Endothelial cell (in vitro differentiated cells): ENCODE results near the gene DPYD. TPM values are rescaled to one million over a fixed set of nuclear protein-coding genes. Genes with fewer than 3 reads are reported as not detected.

Experiments
- DNase-seq: peaks from one replicate; pipeline ENCODE4 v3.0.0; 2021; ENCODE audit warnings: low spot score
- H3K27ac Mint-ChIP-seq: one replicate; pipeline ENCODE4 v1.8.0; 2021; ENCODE audit warnings: mixed read lengths, inconsistent platforms; ENCODE audit not compliant: unreplicated experiment
- H3K27me3 Mint-ChIP-seq: one replicate; pipeline ENCODE4 v1.8.0; 2021; ENCODE audit warnings: mild to moderate bottlenecking, moderate library complexity, mixed read lengths, inconsistent platforms; ENCODE audit not compliant: unreplicated experiment
- H3K36me3 Mint-ChIP-seq: one replicate; pipeline ENCODE4 v1.8.0; 2021; ENCODE audit warnings: mild to moderate bottlenecking, low read depth, mixed read lengths, inconsistent platforms; ENCODE audit not compliant: unreplicated experiment
- H3K4me1 Mint-ChIP-seq: one replicate; pipeline ENCODE4 v1.8.0; 2021; ENCODE audit warnings: mild to moderate bottlenecking, mixed read lengths, inconsistent platforms; ENCODE audit not compliant: unreplicated experiment
- H3K4me3 Mint-ChIP-seq: one replicate; pipeline ENCODE4 v1.8.0; 2021; ENCODE audit warnings: mild to moderate bottlenecking, mixed read lengths, inconsistent platforms; ENCODE audit not compliant: unreplicated experiment
- H3K9me3 Mint-ChIP-seq: one replicate; pipeline ENCODE4 v1.8.0; 2021; ENCODE audit warnings: mixed read lengths, inconsistent platforms; ENCODE audit not compliant: unreplicated experiment
- total RNA-seq: library from RNA; stranded (reverse); fragmentation: NEBNext Ultra II Directional; extraction: Animal tissue kit (Norgen Biotek cat#: 25700); gene quantifications from one replicate; pipeline ENCODE4 v1.2.1, GENCODE V29; 2021; ENCODE audit not compliant: unreplicated experiment
- TF ChIP-seq, protein P1 (sequence below): fragments of 200-600 bp; sonication (generic); IDR thresholded peaks from one replicate; pipeline ENCODE4 v1.5.0; 2021; ENCODE audit warnings: antibody characterized with exemption; ENCODE audit not compliant: unreplicated experiment

DPYD gene
- total RNA-seq, 1 donor from 2014 or later, result 3.4 TPM

DNA sequence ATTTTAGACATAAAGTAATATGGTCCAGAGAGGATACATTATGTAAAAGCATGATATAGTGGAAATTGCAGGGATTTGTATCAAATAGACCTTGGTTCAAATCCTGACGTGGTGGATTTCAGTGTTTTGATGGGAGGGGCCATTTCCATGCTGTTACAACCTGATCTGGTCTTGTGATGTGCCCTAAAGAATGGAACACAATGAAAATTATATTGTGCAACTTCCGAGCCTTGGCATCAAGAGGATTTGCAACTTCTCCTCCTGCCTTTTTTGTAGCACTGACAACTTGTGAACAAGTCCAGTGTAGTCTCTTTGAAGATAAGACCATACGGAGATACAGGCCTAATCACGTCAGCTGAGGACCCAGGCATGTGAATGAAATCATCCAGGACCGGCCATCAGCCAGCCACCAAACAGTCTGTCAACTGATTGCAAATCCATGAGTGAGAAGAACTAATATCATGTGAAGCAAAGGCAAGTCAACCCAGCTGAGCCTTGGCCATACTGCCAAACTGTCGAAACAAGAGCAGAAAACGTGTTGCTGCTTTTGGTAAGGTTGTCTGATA lies 412.1 kb downstream of the DPYD start:
- no peaks in the 10 kb centered on the region for H3K4me1 Mint-ChIP-seq
- TF ChIP-seq, protein P1, sequence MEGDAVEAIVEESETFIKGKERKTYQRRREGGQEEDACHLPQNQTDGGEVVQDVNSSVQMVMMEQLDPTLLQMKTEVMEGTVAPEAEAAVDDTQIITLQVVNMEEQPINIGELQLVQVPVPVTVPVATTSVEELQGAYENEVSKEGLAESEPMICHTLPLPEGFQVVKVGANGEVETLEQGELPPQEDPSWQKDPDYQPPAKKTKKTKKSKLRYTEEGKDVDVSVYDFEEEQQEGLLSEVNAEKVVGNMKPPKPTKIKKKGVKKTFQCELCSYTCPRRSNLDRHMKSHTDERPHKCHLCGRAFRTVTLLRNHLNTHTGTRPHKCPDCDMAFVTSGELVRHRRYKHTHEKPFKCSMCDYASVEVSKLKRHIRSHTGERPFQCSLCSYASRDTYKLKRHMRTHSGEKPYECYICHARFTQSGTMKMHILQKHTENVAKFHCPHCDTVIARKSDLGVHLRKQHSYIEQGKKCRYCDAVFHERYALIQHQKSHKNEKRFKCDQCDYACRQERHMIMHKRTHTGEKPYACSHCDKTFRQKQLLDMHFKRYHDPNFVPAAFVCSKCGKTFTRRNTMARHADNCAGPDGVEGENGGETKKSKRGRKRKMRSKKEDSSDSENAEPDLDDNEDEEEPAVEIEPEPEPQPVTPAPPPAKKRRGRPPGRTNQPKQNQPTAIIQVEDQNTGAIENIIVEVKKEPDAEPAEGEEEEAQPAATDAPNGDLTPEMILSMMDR, result no peak
- no peak overlapping the region for H3K4me3 Mint-ChIP-seq
- no peaks in the 10 kb centered on the region for H3K27me3 Mint-ChIP-seq
- no peak overlapping the region for H3K27ac Mint-ChIP-seq
- H3K9me3 Mint-ChIP-seq, result no peaks in the 10 kb centered on the region
- no peak for DNase-seq
- no peaks in the 10 kb centered on the region for H3K36me3 Mint-ChIP-seq

DNA sequence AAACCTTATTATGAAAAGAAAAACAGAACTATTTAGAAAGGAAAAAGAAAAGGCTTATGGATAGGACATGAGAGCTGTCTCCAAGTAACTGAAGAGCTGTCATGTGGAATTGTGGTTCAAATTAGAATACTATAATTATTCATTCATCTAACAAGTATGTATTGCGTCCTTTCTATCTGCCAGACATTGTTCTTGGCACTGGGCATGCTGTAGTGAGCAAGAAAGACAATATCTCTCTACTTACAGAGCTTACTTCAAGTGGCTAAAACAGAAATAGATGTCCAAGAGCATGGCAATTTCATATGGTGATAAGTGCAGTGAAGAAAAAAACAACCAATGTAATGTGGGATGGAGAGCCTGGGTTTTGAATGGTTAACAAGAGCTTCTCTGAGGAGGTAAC lies 413.0 kb downstream of the DPYD start:
- Mint-ChIP-seq H3K27ac (no peak overlapping the region), H3K4me3 (no peak overlapping the region)

DNA sequence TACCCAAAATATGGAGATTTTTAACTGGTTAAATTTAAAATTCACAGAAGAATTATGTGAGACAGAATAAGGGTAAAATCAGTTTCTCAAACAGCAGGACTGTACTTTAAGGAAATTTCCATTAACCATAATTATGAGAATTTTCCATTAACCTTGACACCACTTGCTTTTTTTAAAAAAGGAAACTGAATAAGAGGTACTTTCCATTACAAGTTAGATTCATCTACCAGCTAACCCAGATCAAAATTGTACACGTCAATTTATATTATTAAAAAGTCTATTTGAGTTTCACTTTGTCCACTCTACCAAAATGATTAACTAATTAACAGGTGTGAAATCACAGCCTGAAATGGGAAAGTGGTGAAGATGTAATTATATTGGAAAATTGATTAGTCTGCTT lies 414.5 kb downstream of the DPYD start:
- Mint-ChIP-seq H3K27me3 (peaks cover 1% of the 10 kb centered on the region), H3K4me3 (no peak overlapping the region), H3K4me1 (no peaks in the 10 kb centered on the region), H3K27ac (no peak overlapping the region), H3K36me3 (no peaks in the 10 kb centered on the region), H3K9me3 (no peaks in the 10 kb centered on the region)
- no peak for DNase-seq
- TF ChIP-seq, protein P1, result no peak

More for the DNA sequence above, 413.0 kb downstream of the DPYD start:
- Mint-ChIP-seq H3K4me1 (no peaks in the 10 kb centered on the region), H3K27me3 (peaks cover 1% of the 10 kb centered on the region), H3K36me3 (no peaks in the 10 kb centered on the region), H3K9me3 (no peaks in the 10 kb centered on the region)
- no peak for DNase-seq
- TF ChIP-seq, protein P1, result no peak

DNA sequence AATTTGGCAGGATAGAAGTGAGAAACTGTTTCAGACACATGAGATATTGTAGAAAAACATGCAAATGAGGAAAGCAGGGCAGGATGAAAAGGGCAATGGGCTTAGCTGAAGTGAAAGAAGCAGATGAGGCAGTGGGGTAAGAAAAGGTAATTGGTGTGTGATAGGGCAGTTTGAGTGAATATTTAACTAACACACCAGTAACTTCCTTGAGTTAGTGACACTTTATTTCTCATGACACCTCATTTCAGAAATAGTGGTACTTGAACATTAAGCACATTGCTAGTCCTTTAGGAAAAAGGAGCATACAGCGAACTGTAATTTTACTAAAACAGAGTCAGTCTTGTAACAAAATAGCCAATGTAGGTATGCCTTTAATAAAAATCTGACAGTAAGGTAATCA lies 415.0 kb downstream of the DPYD start:
- peaks cover 1% of the 10 kb centered on the region for H3K27me3 Mint-ChIP-seq
- H3K4me1 Mint-ChIP-seq, result no peaks in the 10 kb centered on the region
- no peaks in the 10 kb centered on the region for H3K9me3 Mint-ChIP-seq
- H3K36me3 Mint-ChIP-seq, result no peaks in the 10 kb centered on the region
- DNase-seq, result no peak
- H3K4me3 Mint-ChIP-seq, result no peak overlapping the region
- H3K27ac Mint-ChIP-seq, result no peak overlapping the region
- TF ChIP-seq, protein P1, result no peak

DNA sequence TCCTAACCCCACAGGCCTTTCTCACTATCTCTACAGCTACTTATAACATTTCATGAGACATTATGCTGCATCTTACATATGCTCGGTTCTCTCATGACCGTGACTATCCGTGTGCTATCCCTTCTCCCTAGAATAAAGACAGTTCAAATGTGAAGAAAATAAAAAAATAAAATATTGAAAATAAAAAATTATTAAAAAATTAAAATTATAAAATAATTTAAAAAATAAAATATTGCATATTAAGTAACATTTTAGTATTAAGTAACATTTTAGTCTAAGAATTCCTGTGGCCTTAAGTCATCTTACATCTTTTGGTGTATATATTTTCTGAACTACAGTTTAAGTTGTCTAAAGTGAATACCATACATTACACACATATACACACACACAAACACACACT lies 415.5 kb downstream of the DPYD start:
- no peaks in the 10 kb centered on the region for H3K4me1 Mint-ChIP-seq
- TF ChIP-seq, protein P1, result no peak
- no peak for DNase-seq
- no peaks in the 10 kb centered on the region for H3K36me3 Mint-ChIP-seq
- peaks cover 1% of the 10 kb centered on the region for H3K27me3 Mint-ChIP-seq
- no peak overlapping the region for H3K27ac Mint-ChIP-seq
- no peak overlapping the region for H3K4me3 Mint-ChIP-seq
- H3K9me3 Mint-ChIP-seq, result no peaks in the 10 kb centered on the region
